GM23338 (cell line): Measurements from ENCODE around the gene PAX6. TPM values are rescaled to one million over a fixed set of nuclear protein-coding genes. Genes with fewer than 3 reads are reported as not detected.

Source experiments
- ATAC-seq: fragments of 200-7000 bp; cut with Tn5 transposase; 3 replicates; pipeline ENCODE4 v1.9.1; 2020
- DNase-seq: peaks from one replicate; pipeline ENCODE4 v3.0.0-alpha.2; 2015; ENCODE audit warnings: low spot score
- H2AFZ ChIP-seq: fragments of 200-600 bp; sonication (generic); 2 replicates; pipeline ENCODE4 v1.8.0; 2016; ENCODE audit warnings: antibody characterized with exemption, mild to moderate bottlenecking, moderate library complexity
- H3F3A ChIP-seq: fragments of 200-600 bp; sonication (generic); replicated peaks from 2 replicates; pipeline ENCODE4 v1.8.0; 2017; ENCODE audit warnings: antibody characterized with exemption, mixed run types, low read depth
- H3K27ac ChIP-seq: fragments of 200-600 bp; sonication (generic); 2 replicates; pipeline ENCODE4 v1.6.1; 2016; ENCODE audit warnings: low read depth
- H3K27me3 ChIP-seq: fragments of 200-600 bp; sonication (generic); 2 replicates; pipeline ENCODE4 v1.8.0; 2016; ENCODE audit warnings: mild to moderate bottlenecking, mixed run types, moderate library complexity; ENCODE audit not compliant: insufficient read depth
- H3K36me3 ChIP-seq: fragments of 200-600 bp; sonication (generic); 2 replicates; pipeline ENCODE4 v1.8.0; 2016; ENCODE audit warnings: mild to moderate bottlenecking; ENCODE audit not compliant: insufficient read depth
- H3K4me1 ChIP-seq: fragments of 200-600 bp; sonication (generic); 2 replicates; pipeline ENCODE4 v1.8.0; 2016; ENCODE audit warnings: mild to moderate bottlenecking, moderate library complexity; ENCODE audit not compliant: insufficient read depth
- H3K4me2 ChIP-seq: fragments of 200-600 bp; sonication (generic); 2 replicates; pipeline ENCODE4 v1.7.1; 2017; ENCODE audit warnings: mixed run types
- H3K4me3 ChIP-seq: fragments of 200-600 bp; sonication (generic); 2 replicates; pipeline ENCODE4 v1.6.1; 2016; ENCODE audit warnings: mixed run types
- H3K79me2 ChIP-seq: fragments of 200-600 bp; sonication (generic); replicated peaks from 2 replicates; pipeline ENCODE4 v1.8.0; 2017; ENCODE audit warnings: mild to moderate bottlenecking; ENCODE audit not compliant: insufficient read depth
- H3K9me2 ChIP-seq: fragments of 200-600 bp; sonication (generic); 2 replicates; pipeline ENCODE4 v1.8.0; 2017; ENCODE audit not compliant: insufficient read depth
- H4K20me1 ChIP-seq: fragments of 200-600 bp; sonication (generic); replicated peaks from 2 replicates; pipeline ENCODE4 v1.8.0; 2017; ENCODE audit warnings: mild to moderate bottlenecking; ENCODE audit not compliant: insufficient read depth
- H3K27ac Mint-ChIP-seq: 2 replicates; pipeline ENCODE4 v1.8.0; 2020; ENCODE audit warnings: inconsistent platforms, mild to moderate bottlenecking, moderate library complexity, mixed read lengths
- H3K27me3 Mint-ChIP-seq: 3 replicates; pipeline ENCODE4 v1.8.0; 2022; ENCODE audit warnings: low read depth, mild to moderate bottlenecking, moderate library complexity, mixed read lengths, inconsistent platforms; ENCODE audit not compliant: insufficient read depth, poor library complexity
- H3K36me3 Mint-ChIP-seq: 3 replicates; pipeline ENCODE4 v1.8.0; 2021; ENCODE audit warnings: low read depth, mild to moderate bottlenecking, inconsistent platforms, moderate library complexity, mixed read lengths
- H3K4me1 Mint-ChIP-seq: 3 replicates; pipeline ENCODE4 v1.8.0; 2020; ENCODE audit warnings: mild to moderate bottlenecking, inconsistent platforms, mixed read lengths
- H3K4me3 Mint-ChIP-seq: 3 replicates; pipeline ENCODE4 v1.8.0; 2021; ENCODE audit warnings: moderate library complexity, mild to moderate bottlenecking, inconsistent platforms, mixed read lengths
- H3K9me3 Mint-ChIP-seq: 3 replicates; pipeline ENCODE4 v1.8.0; 2020; ENCODE audit warnings: moderate library complexity, mild to moderate bottlenecking, inconsistent platforms, mixed read lengths
- CREB1 ChIP-seq: fragments of 250-450 bp; sonication (Bioruptor Pico); IDR thresholded peaks from 2 replicates; pipeline ENCODE4 v1.5.0; 2020; ENCODE audit warnings: low read depth, mild to moderate bottlenecking, moderate library complexity
- CTCF ChIP-seq, 2 experiments: fragments of 200-600 bp in 1 of 2; sonication (generic) in 1 of 2; conservative IDR thresholded peaks; 2 replicates each; pipeline versions ENCODE4 v1.5.1 to v1.6.1; 2016 to 2017; ENCODE audit warnings: antibody characterized with exemption in 2 of 2, low read depth in 2 of 2, mild to moderate bottlenecking in 2 of 2, moderate library complexity in 1 of 2
- ETS1 ChIP-seq: IDR thresholded peaks from 2 replicates; pipeline ENCODE4 v1.6.1; 2016; ENCODE audit warnings: antibody characterized with exemption
- JUNB ChIP-seq: IDR thresholded peaks from one replicate; pipeline ENCODE4 v1.6.1; 2016; ENCODE audit warnings: antibody characterized with exemption; ENCODE audit not compliant: unreplicated experiment
- NANOG ChIP-seq: IDR thresholded peaks from 2 replicates; pipeline ENCODE4 v1.6.1; 2016; ENCODE audit warnings: antibody characterized with exemption, borderline replicate concordance
- POLR2AphosphoS5 ChIP-seq: IDR thresholded peaks from 2 replicates; pipeline ENCODE4 v1.6.1; 2016; ENCODE audit warnings: antibody characterized with exemption, low read depth
- REST ChIP-seq: IDR thresholded peaks from one replicate; pipeline ENCODE4 v1.6.1; 2018; ENCODE audit warnings: antibody characterized with exemption; ENCODE audit not compliant: unreplicated experiment
- STAT1 ChIP-seq: IDR thresholded peaks from one replicate; pipeline ENCODE4 v1.6.1; 2016; ENCODE audit warnings: antibody characterized with exemption; ENCODE audit not compliant: unreplicated experiment
- ZNF331 ChIP-seq: fragments of 250-450 bp; sonication (Bioruptor Pico); IDR thresholded peaks from 2 replicates; pipeline ENCODE4 v1.5.0; 2020; ENCODE audit warnings: low read depth, mild to moderate bottlenecking, moderate library complexity
- ZNF462 ChIP-seq: fragments of 250-450 bp; sonication (Bioruptor Pico); IDR thresholded peaks from 2 replicates; pipeline ENCODE4 v1.5.0; 2020; ENCODE audit warnings: mild to moderate bottlenecking, moderate library complexity
- polyA plus RNA-seq: library from polyadenylated mRNA; unstranded; fragments of >200 nt; fragmentation: Nextera tagmentation; extraction: Ambion mirVana; gene quantifications from 2 replicates; pipeline ENCODE4 v1.2.1, GENCODE V29; 2016
- total RNA-seq: library from RNA; depleted of rRNA; stranded (reverse); fragments of >200 nt; shearing (Covaris generic); gene quantifications from 2 replicates; pipeline ENCODE4 v1.2.3, GENCODE V29; 2014

Gene PAX6
- total and polyA plus RNA-seq, 2 experiments from 2014 or later = 0.17 to 0.45 TPM

- Histone ChIP-seq H3K79me2 (no peaks in the 10 kb centered on the region), H3K4me1 (no peaks in the 10 kb centered on the region), H3K27ac (no peak overlapping the region), H3K36me3 (no peaks in the 10 kb centered on the region), H2AFZ (no peak overlapping the region), H3K4me2 (no peak overlapping the region), H3K27me3 (no peaks in the 10 kb centered on the region), H3F3A (no peaks in the 10 kb centered on the region), H4K20me1 (no peaks in the 10 kb centered on the region), H3K9me2 (peaks cover 3% of the 10 kb centered on the region; the same call in 1 of the 2 replicates), H3K4me3 (no peak overlapping the region)
- no peaks in the 10 kb centered on the region for H3K27me3 Mint-ChIP-seq
- no peaks in the 10 kb centered on the region for H3K36me3 Mint-ChIP-seq
- H3K4me1 Mint-ChIP-seq = peaks cover 4% of the 10 kb centered on the region; the same call in 2 of the 3 replicates
- H3K9me3 Mint-ChIP-seq = no peaks in the 10 kb centered on the region
- DNase-seq (peak; percentile 16), ATAC-seq (peak; percentile 62)
- H3K27ac Mint-ChIP-seq = no peak overlapping the region
- H3K4me3 Mint-ChIP-seq = no peak overlapping the region
- TF ChIP-seq ETS1 = no peak
- no peak for TF ChIP-seq JUNB
- no peak for TF ChIP-seq CREB1 (CRISPR knock-in tag)
- no peak for TF ChIP-seq POLR2AphosphoS5
- TF ChIP-seq STAT1 = no peak
- no peak for TF ChIP-seq ZNF331
- TF ChIP-seq CTCF (conservative IDR thresholded peaks at IDR 0.05; ENCODE audit: low read depth in 2 of 2) = no peak
- no peak for TF ChIP-seq ZNF462
- no peak for TF ChIP-seq NANOG
- no peak for TF ChIP-seq REST
These were observed 24.0 kb downstream of the PAX6 start for GRCh38 chr11:31786996-31787685.
